Kidney epithelial cell (primary cell): ENCODE measurements around the gene HMX2. TPM values are rescaled to one million over a fixed set of nuclear protein-coding genes. Genes with fewer than 3 reads are reported as not detected.

Experiments used
- DNase-seq: peaks from one replicate; pipeline ENCODE4 v3.0.0-alpha.2; 2010; ENCODE audit warnings: low read depth
- H3K27me3 ChIP-seq: 2 replicates; pipeline ENCODE4 v1.6.0; 2011; ENCODE audit warnings: low read length; ENCODE audit not compliant: control insufficient read depth, insufficient read depth
- H3K36me3 ChIP-seq: 2 replicates; pipeline ENCODE4 v1.5.1; 2011; ENCODE audit warnings: low read length; ENCODE audit not compliant: control insufficient read depth, insufficient read depth
- H3K4me3 ChIP-seq: 2 replicates; pipeline ENCODE4 v1.5.1; 2011; ENCODE audit warnings: low read depth, mild to moderate bottlenecking, control low read depth, low read length
- CTCF ChIP-seq: IDR thresholded peaks from 2 replicates; pipeline ENCODE4 v1.5.1; 2011; ENCODE audit warnings: mild to moderate bottlenecking, moderate library complexity, low read length, control low read depth, inconsistent platforms; ENCODE audit not compliant: insufficient read depth, poor library complexity, severe bottlenecking
- total RNA-seq: library from RNA; depleted of rRNA; stranded (reverse); fragments of >200 nt; gene quantifications from 2 replicates; pipeline ENCODE4 v1.2.3, GENCODE V29; 2015

The HMX2 gene
- total RNA-seq, 1 donor from 2014 or later: not detected

GRCh38 chr10:123194056-123194455 lies 46.1 kb downstream of the HMX2 start:
- no peak for DNase-seq
- Histone ChIP-seq H3K4me3 (no peak overlapping the region), H3K36me3 (no peaks in the 10 kb centered on the region), H3K27me3 (no peaks in the 10 kb centered on the region)
- TF ChIP-seq CTCF: no peak

Other genes starting within 250 kb of the HMX2 start
- gene FAM24A, start 237.5 kb upstream of the HMX2 start, total RNA-seq: not detected in 2 replicates
- 8.4 and 10.6 TPM in 2 replicates for gene C10orf88, start 193.9 kb upstream of the HMX2 start, total RNA-seq
- 6.0 and 11.4 TPM in 2 replicates for gene PSTK, start 167.7 kb upstream of the HMX2 start, total RNA-seq
- 3.0 and 5.3 TPM in 2 replicates for gene IKZF5, start 139.3 kb upstream of the HMX2 start, total RNA-seq
- 5.1 and 5.6 TPM in 2 replicates for gene ACADSB, start 139.1 kb upstream of the HMX2 start, total RNA-seq
- gene HMX3, start 12.2 kb upstream of the HMX2 start, total RNA-seq: 0.08 TPM in 1 of 2 replicates, not detected in the other
- gene BUB3, start 6.3 kb downstream of the HMX2 start, total RNA-seq: 132 and 153 TPM in 2 replicates